Liver (tissue), 9 donors: ENCODE measurements around the gene RTP2. TPM values are rescaled to one million over a fixed set of nuclear protein-coding genes. Genes with fewer than 3 reads are reported as not detected.

Source experiments
- DNase-seq: peaks from one replicate; pipeline ENCODE4 v3.0.0-alpha.2; 2017; ENCODE audit warnings: low spot score
- H3K27ac ChIP-seq, 2 donors: one replicate each; pipeline ENCODE4 v1.7.0; 2013; ENCODE audit warnings: inconsistent platforms in 2 of 2, low read length in 2 of 2, control low read depth in 1 of 2, low read depth in 1 of 2, mild to moderate bottlenecking in 1 of 2
- H3K27me3 ChIP-seq, 4 donors: one replicate each; pipeline versions ENCODE4 v1.6.1 to v1.7.0; 2013; ENCODE audit warnings: low read length in 3 of 4, inconsistent platforms in 1 of 4, mild to moderate bottlenecking in 1 of 4, moderate library complexity in 1 of 4; ENCODE audit not compliant: control insufficient read depth in 4 of 4, insufficient read depth in 4 of 4
- H3K36me3 ChIP-seq, 4 donors: one replicate each; pipeline versions ENCODE4 v1.6.1 to v1.7.0; 2013; ENCODE audit warnings: low read length in 3 of 4, mild to moderate bottlenecking in 3 of 4, low read depth in 1 of 4, moderate library complexity in 1 of 4; ENCODE audit not compliant: control insufficient read depth in 4 of 4, insufficient read depth in 3 of 4
- H3K4me1 ChIP-seq, 4 donors: one replicate each; pipeline versions ENCODE4 v1.6.1 to v1.7.0; 2013; ENCODE audit warnings: low read length in 3 of 4, mild to moderate bottlenecking in 3 of 4, moderate library complexity in 1 of 4; ENCODE audit not compliant: control insufficient read depth in 4 of 4, insufficient read depth in 4 of 4
- H3K4me3 ChIP-seq, 3 donors: one replicate each; pipeline versions ENCODE4 v1.6.1 to v1.7.0; 2013; ENCODE audit warnings: low read length in 3 of 3, control low read depth in 1 of 3, low read depth in 1 of 3, mild to moderate bottlenecking in 1 of 3
- H3K9ac ChIP-seq, 2 donors: one replicate each; pipeline ENCODE4 v1.7.0; 2013; ENCODE audit warnings: low read length in 2 of 2, mild to moderate bottlenecking in 2 of 2, moderate library complexity in 2 of 2, control low read depth in 1 of 2, low read depth in 1 of 2
- H3K9me3 ChIP-seq, 4 donors: one replicate each; pipeline versions ENCODE4 v1.6.1 to v1.7.0; 2013; ENCODE audit warnings: low read length in 3 of 4; ENCODE audit not compliant: control insufficient read depth in 4 of 4
- ATF3 ChIP-seq: IDR thresholded peaks from 2 replicates; pipeline ENCODE4 v1.6.1; 2016; ENCODE audit warnings: antibody characterized with exemption
- CTCF ChIP-seq: fragments of 150-350 bp; IDR thresholded peaks from 2 replicates; pipeline ENCODE4 v1.5.1; 2017; ENCODE audit warnings: improper control_type of control experiment, low read depth, low read length; ENCODE audit not compliant: missing input control
- EGR1 ChIP-seq, 2 donors: IDR thresholded peaks; 2 replicates each; pipeline ENCODE4 v1.6.1; 2016 to 2018; ENCODE audit warnings: antibody characterized with exemption in 2 of 2, low read depth in 2 of 2
- FOXA1 ChIP-seq: IDR thresholded peaks from 2 replicates; pipeline ENCODE4 v1.6.1; 2016; ENCODE audit warnings: antibody characterized with exemption
- FOXA2 ChIP-seq: IDR thresholded peaks from 2 replicates; pipeline ENCODE4 v1.6.1; 2016; ENCODE audit warnings: antibody characterized with exemption
- GABPA ChIP-seq, 2 donors: IDR thresholded peaks in 1 of 2; conservative IDR thresholded peaks in 1 of 2; 2 replicates each; pipeline ENCODE4 v1.6.1; 2016; ENCODE audit warnings: antibody characterized with exemption in 2 of 2, mild to moderate bottlenecking in 1 of 2, moderate library complexity in 1 of 2
- HNF4A ChIP-seq, 2 donors: conservative IDR thresholded peaks; 2 replicates each; pipeline ENCODE4 v1.6.1; 2016; ENCODE audit warnings: antibody characterized with exemption in 2 of 2, mild to moderate bottlenecking in 2 of 2
- HNF4G ChIP-seq: IDR thresholded peaks from 2 replicates; pipeline ENCODE4 v1.6.1; 2016; ENCODE audit warnings: antibody characterized with exemption
- JUND ChIP-seq, 2 donors: IDR thresholded peaks; 2 replicates each; pipeline ENCODE4 v1.6.1; 2016; ENCODE audit warnings: antibody characterized with exemption in 2 of 2
- NR2F2 ChIP-seq: IDR thresholded peaks from 2 replicates; pipeline ENCODE4 v1.6.1; 2016; ENCODE audit warnings: antibody characterized with exemption
- RAD21 ChIP-seq, 2 donors: IDR thresholded peaks; 2 replicates each; pipeline ENCODE4 v1.6.1; 2016; ENCODE audit warnings: antibody characterized with exemption in 2 of 2, mild to moderate bottlenecking in 2 of 2
- RXRA ChIP-seq, 2 donors: IDR thresholded peaks; 2 replicates each; pipeline ENCODE4 v1.6.1; 2017 to 2018; ENCODE audit warnings: antibody characterized with exemption in 2 of 2, mild to moderate bottlenecking in 1 of 2
- SP1 ChIP-seq: IDR thresholded peaks from 2 replicates; pipeline ENCODE4 v1.6.1; 2018; ENCODE audit warnings: antibody characterized with exemption, mild to moderate bottlenecking
- TAF1 ChIP-seq: conservative IDR thresholded peaks from 2 replicates; pipeline ENCODE4 v1.6.1; 2016; ENCODE audit warnings: antibody characterized with exemption, mild to moderate bottlenecking
- YY1 ChIP-seq: IDR thresholded peaks from 2 replicates; pipeline ENCODE4 v1.6.1; 2016; ENCODE audit warnings: antibody characterized with exemption, mild to moderate bottlenecking
- ZBTB33 ChIP-seq: IDR thresholded peaks from 2 replicates; pipeline ENCODE4 v1.6.1; 2016; ENCODE audit warnings: antibody characterized with exemption
- WGBS: extraction: QIAGEN DNeasy Blood & Tissue Kit; methylation state at CpG from one replicate; pipeline ENCODE4 v1.1.7; 2013; 5-methylcytosine and 5-hydroxymethylcytosine counted together
- polyA plus RNA-seq, 2 donors: library from polyadenylated mRNA; stranded (reverse) in 1 of 2; unstranded in 1 of 2; fragments of 200-250 nt in 1 of 2; fragments of >200 nt in 1 of 2; fragmentation: Nextera tagmentation in 1 of 2; extraction: Ambion mirVana in 1 of 2; gene quantifications; one replicate each; pipeline versions ENCODE4 v1.2.1 to v1.2.3, GENCODE V29; 2013 to 2015
- total RNA-seq, 2 donors: library from RNA; depleted of rRNA; stranded (reverse); fragments of >200 nt; gene quantifications; one replicate each; pipeline ENCODE4 v1.2.3, GENCODE V29; 2014
- TF ChIP-seq, protein P1 (sequence below): IDR thresholded peaks from 2 replicates; pipeline ENCODE4 v1.6.1; 2016; ENCODE audit warnings: antibody characterized with exemption, mild to moderate bottlenecking
- TF ChIP-seq, protein P2 (sequence below): IDR thresholded peaks from 2 replicates; pipeline ENCODE4 v1.6.1; 2016; ENCODE audit warnings: antibody characterized with exemption
- donor health status: healthy.
- donor health status: healthy.
- donor health status: healthy.
- donor health status: healthy.
- donor health status: healthy.

RTP2 gene
- total and polyA plus RNA-seq, 4 donors = not detected

DNA sequence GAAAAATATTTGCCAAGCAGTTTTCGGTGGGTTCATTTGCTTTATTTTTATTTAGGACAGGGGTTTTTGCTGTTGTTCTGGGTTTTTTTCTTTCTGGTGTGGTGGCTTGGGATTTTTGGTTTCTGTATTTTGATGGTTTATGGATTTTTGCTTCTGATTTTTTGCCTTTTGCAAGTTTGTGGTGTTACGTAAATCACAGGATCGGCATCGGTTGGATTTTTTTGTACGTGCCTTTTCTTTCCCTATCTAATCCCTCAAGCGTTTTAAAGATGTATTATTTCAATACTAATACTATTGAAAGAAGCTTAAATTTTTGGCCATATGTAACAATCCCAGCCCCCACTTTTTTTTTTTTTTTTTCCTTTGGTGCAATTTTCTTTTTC, 43.7 kb upstream of the RTP2 start:
- no peaks in the 10 kb centered on the region for H3K9me3 ChIP-seq
- H3K4me1 ChIP-seq = peaks cover 3 to 52% (median 35%) of the 10 kb centered on the region in 4 donors
- no peak for TF ChIP-seq RAD21 (IDR thresholded peaks at IDR 0.05)
- TF ChIP-seq HNF4G = no peak
- TF ChIP-seq GABPA (IDR thresholded peaks at IDR 0.05 in 1 of 2, conservative IDR thresholded peaks at IDR 0.05 in 1 of 2) = no peak
- no peak for TF ChIP-seq HNF4A (conservative IDR thresholded peaks at IDR 0.05)
- TF ChIP-seq ATF3 = no peak
- no peak for TF ChIP-seq TAF1
- TF ChIP-seq YY1 = no peak
- no peak for TF ChIP-seq CTCF
- no peaks in the 10 kb centered on the region for H3K27me3 ChIP-seq
- H3K36me3 ChIP-seq = no peaks in the 10 kb centered on the region
- H3K27ac ChIP-seq = peak overlapping the region; percentile 100
- H3K9ac ChIP-seq = peak overlapping the region; percentile 82 to 100
- 6% methylated on average over 6 of the region's 6 CpGs for WGBS
- peak overlapping the region; percentile 57 to 85 (median 74) for H3K4me3 ChIP-seq
- DNase-seq = no peak

DNA sequence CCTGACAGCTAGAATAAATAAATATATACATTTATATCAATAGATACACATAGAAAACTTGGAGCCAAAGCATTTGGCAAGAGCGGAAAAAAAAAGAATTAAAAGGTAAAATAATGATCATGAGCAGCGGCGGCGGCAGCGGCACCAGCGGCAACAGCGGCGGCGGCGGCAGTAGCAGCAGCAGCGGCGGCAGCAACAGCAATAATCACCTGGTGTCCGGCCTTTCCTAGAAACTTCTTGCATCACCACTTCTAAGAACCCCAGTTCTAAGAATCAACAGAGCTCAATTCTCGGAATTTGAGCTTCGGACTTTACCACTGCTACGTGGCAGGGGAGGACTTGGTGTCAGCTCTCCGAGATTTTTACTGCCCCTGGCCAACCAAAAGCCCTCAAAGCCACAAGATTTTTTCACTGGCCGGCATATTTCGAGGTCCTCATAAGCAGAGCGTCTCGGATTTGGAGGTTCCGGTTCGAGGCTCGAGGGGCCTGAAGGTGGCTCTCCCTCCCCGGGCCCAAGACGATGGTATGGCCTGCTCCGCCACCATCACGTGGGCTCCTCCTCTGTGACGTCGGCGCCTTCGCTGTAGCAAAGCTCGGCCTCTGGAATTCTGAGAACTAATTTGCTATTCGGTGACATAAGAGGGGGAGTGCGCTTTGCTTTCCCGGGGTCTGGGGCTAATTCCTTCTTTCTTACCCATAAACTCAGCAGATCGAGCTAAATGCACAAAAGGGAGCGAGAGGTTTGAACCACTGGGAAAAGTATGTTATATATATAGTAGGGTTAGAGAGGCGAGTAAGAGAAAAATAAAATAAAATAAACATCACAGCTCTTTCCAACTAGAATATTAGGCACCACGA, 43.1 kb upstream of the RTP2 start, which contains the start of gene BCL6:
BCL6 (minus strand) TSS at position 268 of the 858 bp plus-strand sequence. CDS start 11,775 bp downstream, outside the sequence.
- H3K9ac ChIP-seq = peak within 1 kb of the TSS; percentile 100
- TF ChIP-seq HNF4G (no peak), NR2F2 (no peak), HNF4A (conservative IDR thresholded peaks at IDR 0.05) (peak; percentile 53 to 64), EGR1 (IDR thresholded peaks at IDR 0.05; ENCODE audit: low read depth in 2 of 2) (peak in 1 of 2 donors; percentile 43), FOXA1 (peak; percentile 59), GABPA (IDR thresholded peaks at IDR 0.05 in 1 of 2, conservative IDR thresholded peaks at IDR 0.05 in 1 of 2) (peak in 1 of 2 donors; percentile 36), RXRA (IDR thresholded peaks at IDR 0.05) (peak; percentile 53 to 68), ATF3 (peak; percentile 76), RAD21 (IDR thresholded peaks at IDR 0.05) (peak in 1 of 2 donors; percentile 46), YY1 (peak; percentile 70), SP1 (peak; percentile 90), ZBTB33 (peak; percentile 89), TAF1 (peak; percentile 97), JUND (IDR thresholded peaks at IDR 0.05) (peak in 1 of 2 donors; percentile 88), FOXA2 (peak; percentile 74), CTCF (no peak)
- TF ChIP-seq, protein P1, sequence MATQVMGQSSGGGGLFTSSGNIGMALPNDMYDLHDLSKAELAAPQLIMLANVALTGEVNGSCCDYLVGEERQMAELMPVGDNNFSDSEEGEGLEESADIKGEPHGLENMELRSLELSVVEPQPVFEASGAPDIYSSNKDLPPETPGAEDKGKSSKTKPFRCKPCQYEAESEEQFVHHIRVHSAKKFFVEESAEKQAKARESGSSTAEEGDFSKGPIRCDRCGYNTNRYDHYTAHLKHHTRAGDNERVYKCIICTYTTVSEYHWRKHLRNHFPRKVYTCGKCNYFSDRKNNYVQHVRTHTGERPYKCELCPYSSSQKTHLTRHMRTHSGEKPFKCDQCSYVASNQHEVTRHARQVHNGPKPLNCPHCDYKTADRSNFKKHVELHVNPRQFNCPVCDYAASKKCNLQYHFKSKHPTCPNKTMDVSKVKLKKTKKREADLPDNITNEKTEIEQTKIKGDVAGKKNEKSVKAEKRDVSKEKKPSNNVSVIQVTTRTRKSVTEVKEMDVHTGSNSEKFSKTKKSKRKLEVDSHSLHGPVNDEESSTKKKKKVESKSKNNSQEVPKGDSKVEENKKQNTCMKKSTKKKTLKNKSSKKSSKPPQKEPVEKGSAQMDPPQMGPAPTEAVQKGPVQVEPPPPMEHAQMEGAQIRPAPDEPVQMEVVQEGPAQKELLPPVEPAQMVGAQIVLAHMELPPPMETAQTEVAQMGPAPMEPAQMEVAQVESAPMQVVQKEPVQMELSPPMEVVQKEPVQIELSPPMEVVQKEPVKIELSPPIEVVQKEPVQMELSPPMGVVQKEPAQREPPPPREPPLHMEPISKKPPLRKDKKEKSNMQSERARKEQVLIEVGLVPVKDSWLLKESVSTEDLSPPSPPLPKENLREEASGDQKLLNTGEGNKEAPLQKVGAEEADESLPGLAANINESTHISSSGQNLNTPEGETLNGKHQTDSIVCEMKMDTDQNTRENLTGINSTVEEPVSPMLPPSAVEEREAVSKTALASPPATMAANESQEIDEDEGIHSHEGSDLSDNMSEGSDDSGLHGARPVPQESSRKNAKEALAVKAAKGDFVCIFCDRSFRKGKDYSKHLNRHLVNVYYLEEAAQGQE = peak; percentile 87
- TF ChIP-seq, protein P2, sequence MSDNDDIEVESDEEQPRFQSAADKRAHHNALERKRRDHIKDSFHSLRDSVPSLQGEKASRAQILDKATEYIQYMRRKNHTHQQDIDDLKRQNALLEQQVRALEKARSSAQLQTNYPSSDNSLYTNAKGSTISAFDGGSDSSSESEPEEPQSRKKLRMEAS = peak; percentile 76
- H3K36me3 ChIP-seq = no peaks in the 10 kb centered on the region
- H3K27me3 ChIP-seq = no peaks in the 10 kb centered on the region
- H3K27ac ChIP-seq = peak within 1 kb of the TSS; percentile 100
- no peaks in the 10 kb centered on the region for H3K9me3 ChIP-seq
- DNase-seq = peak; percentile 90
- under 1% methylated on average over 40 of the region's 40 CpGs for WGBS
- peaks cover 3 to 52% (median 35%) of the 10 kb centered on the region in 4 donors for H3K4me1 ChIP-seq
- H3K4me3 ChIP-seq = peak within 1 kb of the TSS; percentile 71 to 99 (median 97)
